HepG2 (cell line): ENCODE results near the gene CMPK2. TPM values are rescaled to one million over a fixed set of nuclear protein-coding genes. Genes with fewer than 3 reads are reported as not detected.

Source experiments
- ARID2 ChIP-seq: sonication (generic); formaldehyde crosslinking; IDR thresholded peaks from 2 replicates; pipeline ENCODE4 v1.8.1; 2022; ENCODE audit warnings: mild to moderate bottlenecking, missing genetic modification reagents, borderline replicate concordance
- GLI4 ChIP-seq: sonication (generic); formaldehyde crosslinking; IDR thresholded peaks from 2 replicates; pipeline ENCODE4 v1.5.1; 2020; ENCODE audit warnings: missing genetic modification reagents, mild to moderate bottlenecking, moderate library complexity, borderline replicate concordance
- HOXA3 ChIP-seq: sonication (generic); formaldehyde crosslinking; IDR thresholded peaks from 2 replicates; pipeline ENCODE4 v1.5.0; 2020; ENCODE audit warnings: missing genetic modification reagents
- HOXA5 ChIP-seq: sonication (generic); formaldehyde crosslinking; IDR thresholded peaks from 2 replicates; pipeline ENCODE4 v1.4.0; 2020; ENCODE audit warnings: missing genetic modification reagents
- IKZF1 ChIP-seq: fragments of 450-650 bp; IDR thresholded peaks from 2 replicates; pipeline ENCODE4 v1.7.1; 2016
- ISL2 ChIP-seq: sonication (generic); formaldehyde crosslinking; IDR thresholded peaks from 2 replicates; pipeline ENCODE4 v1.5.0; 2020; ENCODE audit warnings: missing genetic modification reagents
- KMT2B ChIP-seq: IDR thresholded peaks from 2 replicates; pipeline ENCODE4 v1.6.1; 2016; ENCODE audit warnings: missing genetic modification reagents, missing compliant biosample characterization
- NR2F2 ChIP-seq: IDR thresholded peaks from 2 replicates; pipeline ENCODE4 v1.6.1; 2012; ENCODE audit warnings: low read depth, inconsistent platforms, borderline replicate concordance
- PAX8 ChIP-seq: sonication (generic); formaldehyde crosslinking; IDR thresholded peaks from 2 replicates; pipeline ENCODE4 v1.8.0; 2022; ENCODE audit warnings: mild to moderate bottlenecking, missing genetic modification reagents, borderline replicate concordance
- RORA ChIP-seq: sonication (generic); formaldehyde crosslinking; IDR thresholded peaks from 2 replicates; pipeline ENCODE4 v1.5.0; 2020; ENCODE audit warnings: mild to moderate bottlenecking, missing genetic modification reagents, moderate library complexity
- YEATS4 ChIP-seq: sonication (generic); formaldehyde crosslinking; IDR thresholded peaks from 2 replicates; pipeline ENCODE4 v1.4.0; 2020; ENCODE audit warnings: missing genetic modification reagents, borderline replicate concordance
- ZBTB33 ChIP-seq: sonication (generic); formaldehyde crosslinking; IDR thresholded peaks from 2 replicates; pipeline ENCODE4 v1.4.0; 2020; ENCODE audit warnings: missing genetic modification reagents
- ZNF12 ChIP-seq: sonication (generic); formaldehyde crosslinking; IDR thresholded peaks from 2 replicates; pipeline ENCODE4 v1.5.0; 2020; ENCODE audit warnings: missing genetic modification reagents
- ZNF337 ChIP-seq: sonication (generic); formaldehyde crosslinking; IDR thresholded peaks from 2 replicates; pipeline ENCODE4 v1.5.1; 2020; ENCODE audit warnings: missing genetic modification reagents, low read depth, mild to moderate bottlenecking, borderline replicate concordance
- ZNF563 ChIP-seq: sonication (generic); formaldehyde crosslinking; IDR thresholded peaks from 2 replicates; pipeline ENCODE4 v1.8.0; 2022; ENCODE audit warnings: mild to moderate bottlenecking, moderate library complexity, missing genetic modification reagents
- ZNF629 ChIP-seq: sonication (generic); formaldehyde crosslinking; conservative IDR thresholded peaks from 2 replicates; pipeline ENCODE4 v1.5.0; 2020; ENCODE audit warnings: missing genetic modification reagents
- ZNF749 ChIP-seq: sonication (generic); formaldehyde crosslinking; IDR thresholded peaks from 2 replicates; pipeline ENCODE4 v1.8.0; 2022; ENCODE audit warnings: mild to moderate bottlenecking, missing genetic modification reagents, moderate library complexity, borderline replicate concordance
- ZNF770 ChIP-seq: sonication (generic); formaldehyde crosslinking; IDR thresholded peaks from 2 replicates; pipeline ENCODE4 v1.5.0; 2020; ENCODE audit warnings: mild to moderate bottlenecking, missing genetic modification reagents
- ZNF816 ChIP-seq: sonication (generic); formaldehyde crosslinking; IDR thresholded peaks from 2 replicates; pipeline ENCODE4 v1.8.0; 2022; ENCODE audit warnings: missing genetic modification reagents, mild to moderate bottlenecking, borderline replicate concordance
- ZNF878 ChIP-seq: sonication (generic); formaldehyde crosslinking; IDR thresholded peaks from 2 replicates; pipeline ENCODE4 v1.8.1; 2023; ENCODE audit warnings: mild to moderate bottlenecking, missing genetic modification reagents, moderate library complexity
- polyA plus RNA-seq, 8 experiments: library from polyadenylated mRNA; depleted of rRNA in 3 of 8; stranded (reverse) in 7 of 8; unstranded in 1 of 8; fragments of >200 nt; fragmentation: Illumina TruSeq in 4 of 8; extraction: Trizol in 4 of 8; gene quantifications; 2 replicates each; pipeline versions ENCODE4 v1.2.1 to v1.2.3, GENCODE V29; 2011 to 2016; ENCODE audit warnings: low read depth in 4 of 8, missing spikeins in 1 of 8, mixed read lengths in 1 of 8; ENCODE audit not compliant: insufficient read depth in 1 of 8
- total RNA-seq, 5 experiments: library from RNA; depleted of rRNA; stranded (reverse); fragments of >200 nt; fragmentation: Illumina TruSeq; extraction: Trizol; gene quantifications; 2 replicates each; pipeline ENCODE4 v1.2.3, GENCODE V29; 2016; ENCODE audit warnings: low read depth in 1 of 5
- TF ChIP-seq, protein P1 (sequence below): sonication (generic); formaldehyde crosslinking; IDR thresholded peaks from 2 replicates; pipeline ENCODE4 v1.4.0; 2020; ENCODE audit warnings: low read depth, mild to moderate bottlenecking, missing genetic modification reagents
- TF ChIP-seq, protein P2 (sequence below): sonication (generic); formaldehyde crosslinking; IDR thresholded peaks from 2 replicates; pipeline ENCODE4 v1.8.0; 2022; ENCODE audit warnings: missing genetic modification reagents, mild to moderate bottlenecking, borderline replicate concordance

The CMPK2 gene
- total and polyA plus RNA-seq, 2 of the 13 experiments (the other 11 are each of a cell fraction or from before 2014, with no cell fraction given) = 0.04 to 1.0 TPM

DNA sequence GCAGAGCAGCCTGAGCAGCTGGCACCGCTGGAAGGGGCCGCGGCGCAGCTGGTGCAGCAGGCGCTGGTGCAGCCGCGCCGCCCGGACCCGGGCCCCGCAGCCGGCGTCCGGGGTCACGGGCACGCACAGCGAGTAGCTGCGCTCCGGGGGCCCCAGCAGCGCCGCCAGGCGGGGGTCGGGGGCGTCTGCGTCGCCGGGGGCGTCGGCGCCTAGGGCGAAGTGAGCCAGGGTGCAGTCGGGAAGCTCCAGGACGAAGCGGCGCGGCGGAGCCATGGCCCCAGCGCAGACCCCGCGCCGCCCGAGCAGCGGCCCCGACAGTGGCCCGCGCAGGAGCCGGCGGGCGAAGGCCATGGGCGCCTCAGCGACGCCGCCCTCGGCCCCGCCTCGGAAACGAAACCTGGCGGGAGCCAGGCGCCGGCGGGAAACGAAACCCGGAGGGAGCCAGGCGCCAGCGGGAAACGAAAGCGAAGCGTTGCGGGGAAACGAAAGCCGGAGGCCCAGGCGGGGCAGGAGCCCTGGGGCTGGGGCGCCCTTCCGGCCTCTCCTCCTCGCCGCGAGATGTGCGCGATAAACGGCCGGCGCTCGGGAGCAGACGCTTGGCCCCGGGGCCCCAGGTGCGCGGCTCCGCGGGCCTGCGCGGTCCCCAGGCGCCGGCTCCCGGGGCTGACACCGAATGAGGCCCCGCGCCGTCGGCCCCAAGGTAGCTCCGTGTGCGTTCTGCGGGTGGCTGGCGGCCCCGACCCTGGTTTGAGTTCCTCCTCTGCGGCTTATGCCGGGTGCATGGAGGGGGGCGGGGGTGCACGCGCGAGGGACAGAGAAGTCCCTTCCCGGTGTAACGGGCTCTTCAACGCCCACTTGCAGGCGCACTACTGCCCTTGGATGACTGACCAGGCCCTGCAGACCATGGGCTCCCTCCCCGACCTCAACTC is at the start of gene CMPK2 (continued):
- TF ChIP-seq ZNF337 (CRISPR knock-in tag) = no peak
- no peak for TF ChIP-seq NR2F2
- no peak for TF ChIP-seq ZNF816
- TF ChIP-seq, protein P1, sequence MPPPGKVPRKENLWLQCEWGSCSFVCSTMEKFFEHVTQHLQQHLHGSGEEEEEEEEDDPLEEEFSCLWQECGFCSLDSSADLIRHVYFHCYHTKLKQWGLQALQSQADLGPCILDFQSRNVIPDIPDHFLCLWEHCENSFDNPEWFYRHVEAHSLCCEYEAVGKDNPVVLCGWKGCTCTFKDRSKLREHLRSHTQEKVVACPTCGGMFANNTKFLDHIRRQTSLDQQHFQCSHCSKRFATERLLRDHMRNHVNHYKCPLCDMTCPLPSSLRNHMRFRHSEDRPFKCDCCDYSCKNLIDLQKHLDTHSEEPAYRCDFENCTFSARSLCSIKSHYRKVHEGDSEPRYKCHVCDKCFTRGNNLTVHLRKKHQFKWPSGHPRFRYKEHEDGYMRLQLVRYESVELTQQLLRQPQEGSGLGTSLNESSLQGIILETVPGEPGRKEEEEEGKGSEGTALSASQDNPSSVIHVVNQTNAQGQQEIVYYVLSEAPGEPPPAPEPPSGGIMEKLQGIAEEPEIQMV (CRISPR knock-in tag) = no peak
- peak; percentile 84; the same call in 1 of the 2 replicates for TF ChIP-seq ARID2 (CRISPR knock-in tag)
- no peak for TF ChIP-seq ZNF629 (CRISPR knock-in tag)
- TF ChIP-seq ISL2 (CRISPR knock-in tag) = peak; percentile 21; the same call in 1 of the 2 replicates
- 0 out of 2 replicates have a peak, but pooled peaks have one; percentile 53 for TF ChIP-seq PAX8 (CRISPR knock-in tag)
- no peak for TF ChIP-seq IKZF1
- peak; percentile 67; the same call in 1 of the 2 replicates for TF ChIP-seq KMT2B (CRISPR knock-in tag)
- TF ChIP-seq ZNF878 (CRISPR knock-in tag) = no peak
- no peak for TF ChIP-seq ZNF12 (CRISPR knock-in tag)
- peak; percentile 79; the same call in 1 of the 2 replicates for TF ChIP-seq YEATS4 (CRISPR knock-in tag)
- TF ChIP-seq RORA (CRISPR knock-in tag) = no peak
- 0 out of 2 replicates have a peak, but pooled peaks have one; percentile 34 for TF ChIP-seq HOXA5 (CRISPR knock-in tag)
- TF ChIP-seq ZNF563 = no peak; the same call in 1 of the 2 replicates
- no peak for TF ChIP-seq ZBTB33
- peak; percentile 13 for TF ChIP-seq HOXA3 (CRISPR knock-in tag)
- peak; percentile 67; the same call in 1 of the 2 replicates for TF ChIP-seq ZNF749 (CRISPR knock-in tag)
- TF ChIP-seq GLI4 = peak; percentile 30; the same call in 1 of the 2 replicates
- peak; percentile 72; the same call in 1 of the 2 replicates for TF ChIP-seq ZNF770 (CRISPR knock-in tag)
- TF ChIP-seq, protein P2, sequence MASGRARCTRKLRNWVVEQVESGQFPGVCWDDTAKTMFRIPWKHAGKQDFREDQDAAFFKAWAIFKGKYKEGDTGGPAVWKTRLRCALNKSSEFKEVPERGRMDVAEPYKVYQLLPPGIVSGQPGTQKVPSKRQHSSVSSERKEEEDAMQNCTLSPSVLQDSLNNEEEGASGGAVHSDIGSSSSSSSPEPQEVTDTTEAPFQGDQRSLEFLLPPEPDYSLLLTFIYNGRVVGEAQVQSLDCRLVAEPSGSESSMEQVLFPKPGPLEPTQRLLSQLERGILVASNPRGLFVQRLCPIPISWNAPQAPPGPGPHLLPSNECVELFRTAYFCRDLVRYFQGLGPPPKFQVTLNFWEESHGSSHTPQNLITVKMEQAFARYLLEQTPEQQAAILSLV (CRISPR knock-in tag) = no peak
